HG02588 (cell line): ENCODE measurements around the gene TRIM63.
A peak's percentile ranks its signal among the peaks of the same experiment; 100 is the strongest.
"Not testable (repeated sequence)": the region's sequence is repeated elsewhere in the genome, so short reads cannot be mapped to it uniquely, and the experiment has no call there.

Source experiments
- ATAC-seq: cut with Tn5 transposase; IDR thresholded peaks from one replicate; pipeline ENCODE4 v1.9.1; 2021; ENCODE audit warnings: mild to moderate bottlenecking, moderate library complexity; ENCODE audit not compliant: unreplicated experiment

The TRIM63 gene

GRCh38 chr1:26067432-26067911 lies at the start of gene TRIM63:
Gene TRIM63, minus strand, starts transcription at chr1:26067630. Its CDS starts 136 bp downstream, at chr1:26067494.
- ATAC-seq, result no peak

GRCh38 chr1:26114165-26114927 lies 46.9 kb upstream of the TRIM63 start:
- no peak for ATAC-seq

- peak; percentile 1 for ATAC-seq
Measured at GRCh38 chr1:26112407-26112775, 45.0 kb upstream of the TRIM63 start.

GRCh38 chr1:26111530-26112406 lies 44.3 kb upstream of the TRIM63 start, which contains the start of gene PDIK1L:
Gene PDIK1L, plus strand, starts transcription at chr1:26111824. Its CDS starts 2,485 bp downstream, at chr1:26114309.
- ATAC-seq, result peak; percentile 72

- ATAC-seq, result peak; percentile 41
Measured at GRCh38 chr1:26110731-26111529, 43.5 kb upstream of the TRIM63 start.

- no peak for ATAC-seq
Measured at GRCh38 chr1:26109229-26110164, 42.1 kb upstream of the TRIM63 start.

GRCh38 chr1:26105226-26105548 lies 37.8 kb upstream of the TRIM63 start:
- not testable (repeated sequence) for ATAC-seq

GRCh38 chr1:26102526-26102925 lies 35.1 kb upstream of the TRIM63 start:
- no peak for ATAC-seq

- ATAC-seq, result no peak
Measured at GRCh38 chr1:26102119-26102518, 34.7 kb upstream of the TRIM63 start.

GRCh38 chr1:26100204-26100603 lies 32.8 kb upstream of the TRIM63 start:
- not testable (repeated sequence) for ATAC-seq

GRCh38 chr1:26099780-26100179 lies 32.4 kb upstream of the TRIM63 start:
- no peak for ATAC-seq

GRCh38 chr1:26098602-26099001 lies 31.2 kb upstream of the TRIM63 start:
- ATAC-seq, result no peak

GRCh38 chr1:26097696-26098095 lies 30.3 kb upstream of the TRIM63 start:
- no peak for ATAC-seq

- no peak for ATAC-seq
Measured at GRCh38 chr1:26096471-26096870, 29.0 kb upstream of the TRIM63 start.

GRCh38 chr1:26094677-26095383 lies 27.4 kb upstream of the TRIM63 start:
- no peak for ATAC-seq

- no peak for ATAC-seq
Measured at GRCh38 chr1:26094076-26094669, 26.7 kb upstream of the TRIM63 start.

GRCh38 chr1:26093569-26093968 lies 26.1 kb upstream of the TRIM63 start:
- not testable (repeated sequence) for ATAC-seq

GRCh38 chr1:26092422-26092821 lies 25.0 kb upstream of the TRIM63 start:
- ATAC-seq, result no peak

- no peak for ATAC-seq
Measured at GRCh38 chr1:26090893-26091292, 23.5 kb upstream of the TRIM63 start.
